Stimulated activated CD8-positive, alpha-beta memory T cell treated with anti-CD3 and anti-CD28 coated beads, Interleukin-15, amount 100 ng/mL, for 4 hours (primary cell): ENCODE data around the gene WDR7.

Experiments
- DNase-seq, 2 donors: peaks; one replicate each; pipeline ENCODE4 v3.0.0-alpha.2; 2020; ENCODE audit warnings: low read depth in 2 of 2

Gene WDR7

GRCh38 chr18:56888978-56889377 is 237.8 kb downstream of the WDR7 start:
- no peak for DNase-seq

- no peak for DNase-seq
Measured at GRCh38 chr18:56889621-56890020, 238.5 kb downstream of the WDR7 start.

- DNase-seq: no peak
Measured at GRCh38 chr18:56890632-56891031, 239.5 kb downstream of the WDR7 start.

GRCh38 chr18:56891116-56891515 is 240.0 kb downstream of the WDR7 start:
- DNase-seq: no peak

- DNase-seq: no peak
Measured at GRCh38 chr18:56891870-56892269, 240.7 kb downstream of the WDR7 start.

GRCh38 chr18:56897122-56897521 is 246.0 kb downstream of the WDR7 start:
- DNase-seq: no peak

GRCh38 chr18:56899660-56900059 is 248.5 kb downstream of the WDR7 start:
- DNase-seq: no peak

- no peak for DNase-seq
Measured at GRCh38 chr18:56900195-56901094, 249.3 kb downstream of the WDR7 start.

- no peak for DNase-seq
Measured at GRCh38 chr18:56901919-56902318, 250.8 kb downstream of the WDR7 start.

GRCh38 chr18:56902653-56903052 is 251.5 kb downstream of the WDR7 start:
- no peak for DNase-seq

- DNase-seq: no peak
Measured at GRCh38 chr18:56903686-56904085, 252.5 kb downstream of the WDR7 start.

- no peak for DNase-seq
Measured at GRCh38 chr18:56907771-56908170, 256.6 kb downstream of the WDR7 start.

GRCh38 chr18:56910237-56910636 is 259.1 kb downstream of the WDR7 start:
- DNase-seq: no peak

- no peak for DNase-seq
Measured at GRCh38 chr18:56910967-56911366, 259.8 kb downstream of the WDR7 start.

GRCh38 chr18:56913941-56914340 is 262.8 kb downstream of the WDR7 start:
- no peak for DNase-seq

GRCh38 chr18:56919190-56919589 is 268.0 kb downstream of the WDR7 start:
- no peak for DNase-seq

GRCh38 chr18:56921896-56922480 is 270.8 kb downstream of the WDR7 start:
- DNase-seq: no peak

GRCh38 chr18:56926734-56927133 is 275.6 kb downstream of the WDR7 start:
- no peak for DNase-seq

- no peak for DNase-seq
Measured at GRCh38 chr18:56927786-56928185, 276.6 kb downstream of the WDR7 start.

- no peak for DNase-seq
Measured at GRCh38 chr18:56929886-56930285, 278.7 kb downstream of the WDR7 start.

GRCh38 chr18:56933472-56933871 is 282.3 kb downstream of the WDR7 start:
- no peak for DNase-seq

- no peak for DNase-seq
Measured at GRCh38 chr18:56934131-56934530, 283.0 kb downstream of the WDR7 start.

- DNase-seq: no peak
Measured at GRCh38 chr18:56934906-56935305, 283.7 kb downstream of the WDR7 start.
